H9 (cell line): Measurements from ENCODE around the gene ST6GAL1. TPM values are rescaled to one million over a fixed set of nuclear protein-coding genes. Genes with fewer than 3 reads are reported as not detected.
A peak's percentile ranks its signal among the peaks of the same experiment; 100 is the strongest.

Experiments
- DNase-seq: peaks from one replicate; pipeline ENCODE4 v3.0.0-alpha.2; 2017
- H2AFZ ChIP-seq: one replicate; pipeline ENCODE4 v1.6.1; 2013; ENCODE audit warnings: mild to moderate bottlenecking, low read length, control low read depth, moderate library complexity
- H2AK5ac ChIP-seq: 2 replicates; pipeline ENCODE4 v1.6.1; 2013; ENCODE audit warnings: low read length, control low read depth, mixed read lengths; ENCODE audit not compliant: insufficient read length
- H2BK120ac ChIP-seq: one replicate; pipeline ENCODE4 v1.6.1; 2013; ENCODE audit warnings: low read depth, mild to moderate bottlenecking, low read length, control low read depth, inconsistent platforms; ENCODE audit not compliant: poor library complexity, severe bottlenecking
- H2BK12ac ChIP-seq: 2 replicates; pipeline ENCODE4 v1.6.1; 2013; ENCODE audit warnings: low read length, control low read depth, mixed read lengths, low read depth; ENCODE audit not compliant: insufficient read length
- H2BK15ac ChIP-seq: 2 replicates; pipeline ENCODE4 v1.6.1; 2013; ENCODE audit warnings: low read depth, low read length, control low read depth
- H2BK20ac ChIP-seq: one replicate; pipeline ENCODE4 v1.6.1; 2013; ENCODE audit warnings: low read depth, mild to moderate bottlenecking, low read length, control low read depth, inconsistent platforms; ENCODE audit not compliant: poor library complexity, severe bottlenecking
- H2BK5ac ChIP-seq: 2 replicates; pipeline ENCODE4 v1.6.1; 2013; ENCODE audit warnings: low read length, control low read depth, mixed read lengths; ENCODE audit not compliant: insufficient read length
- H3K14ac ChIP-seq: 2 replicates; pipeline ENCODE4 v1.6.1; 2013; ENCODE audit warnings: low read length, control low read depth; ENCODE audit not compliant: insufficient read depth
- H3K18ac ChIP-seq: 2 replicates; pipeline ENCODE4 v1.6.1; 2013; ENCODE audit warnings: low read depth, mild to moderate bottlenecking, mixed read lengths, low read length, control low read depth; ENCODE audit not compliant: insufficient read length
- H3K23ac ChIP-seq: 2 replicates; pipeline ENCODE4 v1.6.1; 2013; ENCODE audit warnings: low read length, control low read depth, mixed read lengths, low read depth; ENCODE audit not compliant: insufficient read length
- H3K23me2 ChIP-seq: 2 replicates; pipeline ENCODE4 v1.6.1; 2013; ENCODE audit warnings: low read depth, mild to moderate bottlenecking, mixed read lengths, low read length, control low read depth; ENCODE audit not compliant: insufficient read length, poor library complexity, severe bottlenecking
- H3K27ac ChIP-seq: 2 replicates; pipeline ENCODE4 v1.5.1; 2013; ENCODE audit warnings: low read length, control low read depth, mixed read lengths, low read depth; ENCODE audit not compliant: insufficient read length
- H3K27me3 ChIP-seq: 2 replicates; pipeline ENCODE4 v1.6.1; 2013; ENCODE audit warnings: low read length, control low read depth, inconsistent platforms; ENCODE audit not compliant: insufficient read depth
- H3K4ac ChIP-seq: 2 replicates; pipeline ENCODE4 v1.6.1; 2013; ENCODE audit warnings: low read depth, mild to moderate bottlenecking, control low read depth, inconsistent platforms, low read length, moderate library complexity
- H3K4me1 ChIP-seq: 2 replicates; pipeline ENCODE4 v1.6.1; 2013; ENCODE audit warnings: low read length, control low read depth, inconsistent platforms; ENCODE audit not compliant: insufficient read depth
- H3K4me2 ChIP-seq: 2 replicates; pipeline ENCODE4 v1.6.1; 2013; ENCODE audit warnings: low read length, control low read depth, mixed read lengths; ENCODE audit not compliant: insufficient read length, insufficient read depth
- H3K56ac ChIP-seq: 2 replicates; pipeline ENCODE4 v1.6.1; 2013; ENCODE audit warnings: low read depth, mild to moderate bottlenecking, mixed read lengths, low read length, control low read depth; ENCODE audit not compliant: insufficient read length
- H3K79me1 ChIP-seq: 2 replicates; pipeline ENCODE4 v1.6.1; 2013; ENCODE audit warnings: low read depth, mild to moderate bottlenecking, moderate library complexity, low read length, control low read depth, inconsistent platforms; ENCODE audit not compliant: insufficient read depth, poor library complexity, severe bottlenecking
- H3K79me2 ChIP-seq: 2 replicates; pipeline ENCODE4 v1.6.1; 2013; ENCODE audit warnings: low read length, control low read depth, inconsistent platforms; ENCODE audit not compliant: insufficient read depth
- H3K9ac ChIP-seq: 2 replicates; pipeline ENCODE4 v1.6.1; 2013; ENCODE audit warnings: low read length, control low read depth, mixed read lengths; ENCODE audit not compliant: insufficient read length; ENCODE audit errors: extremely low read depth
- H3K9me3 ChIP-seq: one replicate; pipeline ENCODE4 v1.6.1; 2013; ENCODE audit warnings: low read depth, low read length, inconsistent platforms; ENCODE audit not compliant: control insufficient read depth
- H3T11ph ChIP-seq: one replicate; pipeline ENCODE4 v1.6.1; 2013; ENCODE audit warnings: mild to moderate bottlenecking, low read length, control low read depth, inconsistent platforms
- H4K20me1 ChIP-seq: one replicate; pipeline ENCODE4 v1.6.1; 2013; ENCODE audit not compliant: control insufficient read depth, insufficient read length, insufficient read depth
- H4K5ac ChIP-seq: 2 replicates; pipeline ENCODE4 v1.6.1; 2013; ENCODE audit warnings: low read depth, mild to moderate bottlenecking, mixed read lengths, low read length, control low read depth; ENCODE audit not compliant: insufficient read length
- H4K8ac ChIP-seq: replicated peaks from 2 replicates; pipeline ENCODE4 v1.6.1; 2013; ENCODE audit warnings: low read length, control low read depth, mixed read lengths, low read depth; ENCODE audit not compliant: insufficient read length
- H4K91ac ChIP-seq: 2 replicates; pipeline ENCODE4 v1.6.1; 2013; ENCODE audit warnings: low read depth, mild to moderate bottlenecking, moderate library complexity, mixed read lengths, low read length, control low read depth; ENCODE audit not compliant: insufficient read length
- H3K27ac Mint-ChIP-seq, 3 experiments: 2 replicates in 2 of 3; 3 replicates in 1 of 3; pipeline ENCODE4 v1.8.0; 2020 to 2021; ENCODE audit warnings: mixed read lengths in 3 of 3, mild to moderate bottlenecking in 1 of 3, moderate library complexity in 1 of 3
- H3K27me3 Mint-ChIP-seq: 2 replicates; pipeline ENCODE4 v1.8.0; 2021; ENCODE audit warnings: low read depth, mild to moderate bottlenecking, moderate library complexity, mixed read lengths
- H3K36me3 Mint-ChIP-seq, 3 experiments: 2 replicates in 2 of 3; 3 replicates in 1 of 3; pipeline ENCODE4 v1.8.0; 2020 to 2021; ENCODE audit warnings: low read depth in 3 of 3, mixed read lengths in 3 of 3; ENCODE audit not compliant: insufficient read depth in 1 of 3
- H3K4me1 Mint-ChIP-seq, 2 experiments: 2 replicates each; pipeline ENCODE4 v1.8.0; 2020; ENCODE audit warnings: mixed read lengths in 2 of 2
- H3K4me3 Mint-ChIP-seq, 2 experiments: 2 replicates in 1 of 2; 3 replicates in 1 of 2; pipeline ENCODE4 v1.8.0; 2020 to 2021; ENCODE audit warnings: mild to moderate bottlenecking in 2 of 2, mixed read lengths in 2 of 2, moderate library complexity in 1 of 2
- H3K9me3 Mint-ChIP-seq, 2 experiments: 2 replicates in 1 of 2; 3 replicates in 1 of 2; pipeline ENCODE4 v1.8.0; 2020; ENCODE audit warnings: mild to moderate bottlenecking in 2 of 2, mixed read lengths in 2 of 2, moderate library complexity in 1 of 2
- WGBS: extraction: QIAGEN DNeasy Blood & Tissue Kit; methylation state at CpG from one replicate; pipeline ENCODE4 v1.1.7; 2013; ENCODE audit warnings: missing lambda C conversion rate, low lambda C conversion rate, mixed read lengths; ENCODE audit not compliant: insufficient read length; ENCODE audit errors: extremely low coverage; 5-methylcytosine and 5-hydroxymethylcytosine counted together
- total RNA-seq: library from RNA; stranded (reverse); gene quantifications from 2 replicates; pipeline ENCODE4 v1.2.1, GENCODE V29; 2021
- TF ChIP-seq, protein P1 (sequence below): fragments of 200-600 bp; sonication (generic); conservative IDR thresholded peaks from 3 replicates; pipeline ENCODE4 v1.8.0; 2021; ENCODE audit warnings: antibody characterized with exemption, mild to moderate bottlenecking

ST6GAL1 gene
- total RNA-seq, 1 experiment from 2014 or later, result 139 TPM

DNA sequence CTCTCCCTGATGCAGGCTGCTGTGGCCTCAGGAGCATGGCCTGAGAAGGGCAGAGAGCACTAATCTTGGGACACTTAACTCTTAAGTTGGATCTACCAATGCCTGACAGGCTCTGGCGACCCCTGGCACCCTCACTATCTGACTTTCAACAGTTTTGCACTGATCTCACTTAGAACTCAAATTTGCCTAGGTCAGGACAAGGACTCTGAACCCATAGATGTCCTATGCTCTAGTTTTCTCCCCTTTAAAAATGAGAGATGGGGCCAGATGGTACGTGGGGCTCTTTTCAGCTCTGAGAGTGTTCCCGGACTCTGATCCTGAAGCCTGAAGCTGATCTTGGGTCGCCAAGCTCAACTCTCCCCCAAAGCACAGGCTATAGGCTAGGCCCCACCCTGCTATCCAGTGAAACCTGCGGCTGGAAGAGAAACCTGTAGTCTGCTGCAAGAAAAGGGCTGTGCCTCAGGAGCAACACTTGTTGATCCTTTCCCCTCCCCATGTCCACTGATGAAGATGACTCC is 143.3 kb downstream of the ST6GAL1 start:
- no peak overlapping the region for H3K4ac ChIP-seq
- no peak overlapping the region for H3K18ac ChIP-seq
- no peak overlapping the region for H2BK15ac ChIP-seq
- H2BK20ac ChIP-seq, result no peak overlapping the region
- Mint-ChIP-seq H3K36me3 (peaks cover 56 to 87% (median 82%) of the 10 kb centered on the region in 3 experiments), H3K9me3 (no peaks in the 10 kb centered on the region), H3K4me3 (no peak overlapping the region), H3K27me3 (no peaks in the 10 kb centered on the region), H3K4me1 (peaks cover 19 to 27% of the 10 kb centered on the region in 2 experiments), H3K27ac (peak overlapping the region in 1 of 3 experiments; percentile 54; a peak in 1 of 7 replicates)
- no peak overlapping the region for H3K4me2 ChIP-seq
- H4K20me1 ChIP-seq, result no peaks in the 10 kb centered on the region
- H3K9me3 ChIP-seq, result no peaks in the 10 kb centered on the region
- no peak overlapping the region for H3K23ac ChIP-seq
- DNase-seq, result no peak
- WGBS, result no CpG with 5 or more reads among the region's 5 CpGs
- no peak overlapping the region for H3K14ac ChIP-seq
- H2AFZ ChIP-seq, result no peak overlapping the region
- H2BK12ac ChIP-seq, result no peak overlapping the region
- no peak overlapping the region for H2BK120ac ChIP-seq
- no peak overlapping the region for H4K91ac ChIP-seq
- no peaks in the 10 kb centered on the region for H3K79me1 ChIP-seq
- H3K27me3 ChIP-seq, result no peaks in the 10 kb centered on the region
- H3K9ac ChIP-seq, result no peak overlapping the region
- no peak overlapping the region for H3K56ac ChIP-seq
- peaks cover 5% of the 10 kb centered on the region; the same call in 1 of the 2 replicates for H3K4me1 ChIP-seq
- no peak overlapping the region for H2BK5ac ChIP-seq
- H2AK5ac ChIP-seq, result no peak overlapping the region
- no peak overlapping the region for H4K8ac ChIP-seq
- H4K5ac ChIP-seq, result no peak overlapping the region
- TF ChIP-seq, protein P1, sequence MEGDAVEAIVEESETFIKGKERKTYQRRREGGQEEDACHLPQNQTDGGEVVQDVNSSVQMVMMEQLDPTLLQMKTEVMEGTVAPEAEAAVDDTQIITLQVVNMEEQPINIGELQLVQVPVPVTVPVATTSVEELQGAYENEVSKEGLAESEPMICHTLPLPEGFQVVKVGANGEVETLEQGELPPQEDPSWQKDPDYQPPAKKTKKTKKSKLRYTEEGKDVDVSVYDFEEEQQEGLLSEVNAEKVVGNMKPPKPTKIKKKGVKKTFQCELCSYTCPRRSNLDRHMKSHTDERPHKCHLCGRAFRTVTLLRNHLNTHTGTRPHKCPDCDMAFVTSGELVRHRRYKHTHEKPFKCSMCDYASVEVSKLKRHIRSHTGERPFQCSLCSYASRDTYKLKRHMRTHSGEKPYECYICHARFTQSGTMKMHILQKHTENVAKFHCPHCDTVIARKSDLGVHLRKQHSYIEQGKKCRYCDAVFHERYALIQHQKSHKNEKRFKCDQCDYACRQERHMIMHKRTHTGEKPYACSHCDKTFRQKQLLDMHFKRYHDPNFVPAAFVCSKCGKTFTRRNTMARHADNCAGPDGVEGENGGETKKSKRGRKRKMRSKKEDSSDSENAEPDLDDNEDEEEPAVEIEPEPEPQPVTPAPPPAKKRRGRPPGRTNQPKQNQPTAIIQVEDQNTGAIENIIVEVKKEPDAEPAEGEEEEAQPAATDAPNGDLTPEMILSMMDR, result no peak
- H3T11ph ChIP-seq, result no peak overlapping the region
- no peaks in the 10 kb centered on the region for H3K79me2 ChIP-seq
- H3K23me2 ChIP-seq, result no peaks in the 10 kb centered on the region
- no peak overlapping the region for H3K27ac ChIP-seq
